NCI-H345 treated with DMSO at 0.1 percent for 48 hours (cell line): ENCODE measurements around the gene DHX34.
"Not testable (repeated sequence)": the region's sequence is repeated elsewhere in the genome, so short reads cannot be mapped to it uniquely, and the experiment has no call there.

ENCODE experiments used
- DNase-seq: peaks from one replicate; lab custom pipeline; 2025; ENCODE audit not compliant: unreplicated experiment; lab: John Stamatoyannopoulos, UW

The DHX34 gene

DNA sequence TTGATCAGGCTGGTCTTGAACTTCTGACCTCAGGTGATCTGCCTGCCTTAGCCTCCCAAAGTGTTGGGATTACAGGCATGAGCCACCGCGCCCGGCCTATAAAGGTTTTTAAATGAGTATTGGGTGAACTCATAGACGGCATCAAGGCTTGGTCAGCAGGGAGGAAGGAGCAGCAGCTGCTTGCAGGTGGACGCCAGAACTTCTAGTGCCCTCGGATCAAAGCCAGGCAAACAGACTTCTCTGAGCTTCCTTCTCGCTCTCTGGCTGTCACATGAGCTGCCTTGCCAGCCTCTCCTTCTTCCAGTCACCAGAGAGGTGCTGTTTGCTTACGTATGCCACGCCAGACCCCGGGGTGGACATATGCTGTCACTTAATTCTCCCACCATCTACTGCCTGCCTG is 16.3 kb downstream of the DHX34 start:
- DNase-seq, result not testable (repeated sequence)

DNA sequence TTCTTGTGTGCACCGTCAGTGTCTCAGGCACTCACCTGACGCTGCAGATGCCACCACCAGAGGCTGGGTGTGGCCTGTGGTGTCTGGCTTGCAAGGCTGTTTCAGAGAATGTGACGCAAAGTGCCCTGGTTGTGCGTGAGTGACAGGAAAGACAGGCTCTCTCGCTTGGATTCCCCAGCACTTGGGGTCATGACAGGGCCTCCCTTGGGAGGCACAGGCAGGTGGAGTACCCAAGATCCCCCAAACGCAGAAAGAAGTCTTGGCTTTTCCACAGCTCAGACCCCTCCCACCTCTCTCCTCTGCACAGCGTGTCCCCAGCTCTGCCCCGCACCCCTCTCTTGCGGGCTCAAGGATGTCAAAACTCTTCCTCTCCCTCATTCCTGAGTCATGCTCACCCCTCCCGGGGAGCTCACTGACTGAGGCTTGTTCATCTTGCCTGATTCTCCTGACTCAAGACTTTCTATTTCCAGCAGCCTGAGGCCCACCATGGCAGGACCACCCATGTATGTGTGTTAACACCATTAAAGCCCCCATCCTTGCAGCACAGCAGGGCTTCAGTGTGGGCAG is 21.0 kb downstream of the DHX34 start:
- no peak for DNase-seq

DNA sequence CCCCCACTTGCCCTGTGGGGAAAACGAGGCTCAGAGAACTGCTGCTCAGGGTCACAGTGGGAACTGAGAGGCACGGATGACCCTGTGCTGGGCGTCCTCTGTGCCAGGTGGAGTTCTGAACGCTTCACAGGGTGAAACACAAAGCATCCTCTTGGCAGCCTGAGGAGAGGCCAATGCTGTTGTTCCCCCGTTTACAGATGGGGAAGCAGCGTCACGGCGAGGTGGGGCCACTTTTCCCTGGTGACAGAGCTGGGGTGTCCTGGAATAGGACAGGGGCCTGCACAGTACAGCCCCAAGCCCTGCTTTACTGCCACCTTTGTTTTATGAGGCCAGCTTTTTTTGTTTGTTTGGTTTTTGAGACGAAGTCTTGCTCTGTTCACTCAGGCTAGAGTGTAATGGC is 22.1 kb downstream of the DHX34 start:
- no peak for DNase-seq

DNA sequence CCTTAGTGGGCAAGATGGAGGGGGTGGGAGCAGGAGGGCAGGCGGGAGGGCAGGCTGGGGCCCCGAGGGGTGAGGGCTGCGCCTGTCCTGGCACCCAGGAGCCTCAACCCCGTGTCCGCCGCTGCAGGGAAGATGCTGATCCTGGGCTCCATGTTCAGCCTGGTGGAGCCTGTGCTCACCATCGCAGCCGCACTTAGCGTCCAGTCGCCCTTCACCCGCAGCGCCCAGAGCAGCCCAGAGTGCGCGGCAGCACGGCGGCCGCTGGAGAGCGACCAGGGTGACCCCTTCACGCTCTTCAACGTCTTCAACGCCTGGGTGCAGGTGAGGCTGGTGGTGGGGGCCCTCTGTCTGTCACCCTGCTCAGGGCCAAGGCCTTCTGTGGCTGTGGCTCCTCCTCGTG is 23.5 kb downstream of the DHX34 start:
- no peak for DNase-seq

DNA sequence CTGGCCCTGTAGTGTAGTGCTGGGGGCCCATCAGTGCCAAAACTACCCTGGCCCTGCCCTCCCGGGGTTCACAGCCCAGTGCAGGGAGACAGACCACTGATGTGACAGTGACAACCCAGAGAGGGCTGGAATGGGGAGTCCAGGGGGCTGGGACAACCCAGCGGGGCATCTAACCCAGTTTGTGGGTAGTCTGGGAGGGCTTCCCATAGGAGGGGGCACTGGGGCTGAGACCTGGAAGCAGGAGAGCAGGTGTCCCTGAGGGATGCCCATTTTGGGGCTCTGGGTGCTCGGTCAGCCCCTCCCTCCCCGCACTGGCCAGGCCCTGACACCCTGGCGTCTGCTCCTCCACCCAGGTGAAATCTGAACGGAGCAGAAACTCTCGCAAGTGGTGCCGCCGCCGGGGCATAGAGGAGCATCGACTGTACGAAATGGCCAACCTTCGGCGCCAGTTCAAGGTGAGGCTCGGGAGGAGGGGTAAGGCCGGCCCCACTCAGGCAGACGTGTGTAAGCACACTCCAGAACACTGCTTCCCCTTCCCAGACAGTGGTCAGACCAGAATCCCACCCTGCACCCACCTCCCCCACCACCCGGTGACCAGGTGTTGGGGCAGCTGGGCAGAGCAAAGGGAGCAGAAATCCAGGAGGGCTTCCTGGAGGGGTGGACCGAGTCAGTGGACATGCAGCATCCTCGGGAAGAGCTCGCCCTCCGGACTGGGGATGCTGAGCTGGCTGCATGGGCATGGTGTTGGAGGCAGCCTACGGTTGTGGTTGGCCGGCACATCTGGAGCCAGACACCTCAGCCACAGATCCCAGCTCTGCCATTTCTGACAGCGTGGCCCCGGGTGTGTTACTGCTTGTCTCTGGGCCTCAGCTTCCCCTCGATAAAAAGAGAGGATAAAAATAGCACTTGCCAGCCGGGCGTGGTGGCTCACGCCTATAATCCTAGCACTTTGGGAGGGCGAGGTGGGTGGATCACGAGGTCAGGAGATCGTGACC is 24.4 kb downstream of the DHX34 start:
- DNase-seq, result no peak

DNA sequence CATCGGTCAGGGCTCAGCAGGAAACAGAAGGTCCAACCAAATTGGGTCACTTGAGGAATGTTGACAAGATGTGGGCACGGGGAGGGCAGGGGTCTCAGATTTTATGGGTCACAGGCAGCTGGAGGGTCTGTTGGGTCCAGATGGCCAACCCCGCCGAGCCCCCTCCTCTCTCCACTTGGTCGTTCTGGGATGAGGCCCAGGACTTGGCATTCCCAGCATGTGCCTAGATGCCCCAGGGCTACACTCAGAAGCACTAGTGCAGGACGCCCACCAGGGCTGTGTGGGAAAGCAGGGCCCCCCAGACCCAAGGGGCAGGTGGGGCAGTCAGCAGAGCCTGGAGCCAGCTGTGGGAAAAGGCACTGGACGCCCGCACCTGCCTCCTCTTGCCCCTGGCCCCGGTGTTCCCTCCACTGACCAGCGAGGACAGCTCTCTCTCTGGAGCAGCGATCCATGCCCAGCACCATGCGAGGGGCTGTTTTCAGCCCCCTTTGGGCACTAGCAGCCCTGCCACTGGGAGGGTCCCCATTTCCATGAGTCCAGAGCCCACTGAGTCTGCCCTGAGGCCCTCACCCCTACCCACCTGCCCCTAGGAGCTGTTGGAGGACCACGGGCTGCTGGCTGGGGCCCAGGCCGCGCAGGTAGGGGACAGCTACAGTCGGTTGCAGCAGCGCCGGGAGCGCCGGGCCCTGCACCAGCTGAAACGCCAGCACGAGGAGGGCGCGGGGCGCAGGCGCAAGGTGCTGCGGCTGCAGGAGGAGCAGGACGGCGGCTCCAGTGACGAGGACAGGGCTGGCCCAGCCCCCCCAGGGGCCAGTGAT is 26.0 kb downstream of the DHX34 start:
- DNase-seq, result no peak

DNA sequence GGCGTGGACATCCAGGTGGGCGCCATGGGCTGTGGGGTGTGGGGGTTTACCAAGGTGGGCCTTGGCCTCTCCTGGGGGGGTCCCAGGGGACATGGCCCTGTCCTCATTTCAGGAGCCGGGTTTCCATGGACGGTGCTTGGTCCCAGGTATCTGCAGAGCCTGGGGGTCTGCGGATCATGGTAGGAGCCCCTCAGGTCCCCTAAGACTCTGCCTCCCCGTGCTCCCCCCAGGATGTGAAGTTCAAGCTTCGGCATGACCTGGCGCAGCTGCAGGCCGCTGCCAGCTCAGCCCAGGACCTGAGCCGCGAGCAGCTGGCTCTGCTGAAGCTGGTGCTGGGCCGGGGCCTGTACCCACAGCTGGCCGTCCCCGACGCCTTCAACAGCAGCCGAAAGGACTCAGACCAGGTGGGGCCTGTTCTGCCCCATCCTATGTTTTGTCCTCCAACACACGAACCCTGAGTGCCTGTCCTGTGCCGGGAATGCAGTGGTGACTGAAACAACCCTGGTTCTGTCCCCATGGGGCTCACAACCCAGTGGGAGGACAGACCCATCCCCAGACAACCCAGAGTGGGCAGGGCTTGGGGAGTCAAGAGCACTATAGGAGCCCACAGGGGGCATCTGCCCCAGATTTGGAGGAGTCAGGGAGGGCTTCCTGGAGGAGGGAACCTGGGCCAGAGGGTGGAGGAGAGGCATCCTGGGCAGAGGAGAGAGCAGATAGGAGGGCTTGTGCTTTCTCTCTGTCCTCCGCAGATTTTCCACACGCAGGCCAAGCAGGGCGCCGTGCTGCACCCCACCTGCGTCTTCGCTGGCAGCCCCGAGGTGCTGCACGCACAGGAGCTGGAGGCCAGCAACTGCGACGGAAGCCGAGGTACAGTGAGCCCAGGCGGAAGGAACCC is 26.8 kb downstream of the DHX34 start:
- no peak for DNase-seq

DNA sequence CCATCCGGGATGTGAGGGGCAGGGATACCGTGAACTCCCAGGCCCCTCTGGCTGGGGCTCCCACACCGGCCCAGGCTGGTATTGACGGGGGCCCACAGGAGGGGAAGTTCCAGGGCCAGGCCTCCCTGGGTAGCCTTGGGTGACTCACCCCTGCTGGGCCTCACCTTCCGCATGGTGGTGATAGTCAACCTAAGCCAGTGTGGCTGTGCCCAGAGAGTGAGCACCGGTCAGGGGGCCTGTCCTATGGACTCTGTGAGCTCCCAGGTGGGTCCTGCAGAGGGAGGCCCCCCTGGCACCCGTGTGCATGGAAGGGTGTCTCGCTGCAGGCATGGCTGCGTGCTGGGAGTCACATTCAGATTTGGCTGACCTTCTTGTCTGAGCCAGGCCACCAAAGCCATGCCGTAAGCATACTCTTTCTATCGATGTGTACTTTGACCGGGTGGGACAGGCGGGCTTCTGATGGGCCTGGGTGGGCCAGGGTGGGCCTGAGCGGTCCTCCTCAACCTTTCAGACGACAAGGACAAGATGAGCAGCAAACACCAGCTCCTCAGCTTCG is 27.6 kb downstream of the DHX34 start:
- DNase-seq, result no peak

DNA sequence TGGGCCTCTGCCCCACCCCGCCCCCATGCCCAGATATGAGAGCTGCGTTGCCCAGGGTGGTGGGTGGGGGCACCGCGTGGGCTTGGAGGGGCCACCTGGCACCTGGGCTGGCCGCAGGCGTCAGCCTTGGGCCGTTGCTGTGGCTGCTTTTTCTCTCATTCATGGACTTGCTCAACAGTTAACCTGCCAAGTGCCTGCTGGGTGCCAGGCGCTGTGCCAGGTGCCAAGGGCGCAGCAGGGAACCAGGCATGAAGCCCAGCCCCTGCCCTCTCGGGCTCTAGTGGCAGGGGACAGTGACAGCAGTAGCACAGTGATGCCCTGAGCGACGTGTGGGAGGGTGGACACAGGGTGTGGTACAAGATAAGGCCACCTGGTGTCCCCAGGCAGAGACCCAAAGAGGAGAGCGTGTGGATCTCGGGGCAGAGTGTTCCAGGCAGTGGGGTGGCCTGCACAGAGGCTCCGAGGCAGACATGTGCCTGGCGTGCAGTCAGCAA is 28.1 kb downstream of the DHX34 start:
- peak; percentile 36 for DNase-seq

DNA sequence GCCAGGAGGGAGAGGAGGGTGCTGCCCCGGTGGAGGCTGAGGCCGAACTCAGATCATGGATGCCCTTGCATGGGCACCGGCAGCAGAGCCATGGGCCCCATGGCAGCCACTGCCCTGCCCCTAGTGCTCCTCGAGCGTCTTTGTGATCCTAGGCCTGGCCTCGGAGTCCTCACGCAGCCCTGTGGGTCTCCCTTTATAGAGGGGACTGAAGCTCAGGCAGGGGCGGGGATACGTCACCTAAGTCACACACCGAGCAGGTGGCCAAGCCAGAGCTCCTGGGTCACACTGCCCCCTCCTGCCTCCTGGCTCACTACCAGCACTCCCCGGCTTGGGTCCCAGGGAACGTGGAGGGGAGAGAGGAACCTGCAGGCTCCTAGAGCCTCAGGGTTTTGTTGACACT is 28.7 kb downstream of the DHX34 start:
- DNase-seq, result no peak

DNA sequence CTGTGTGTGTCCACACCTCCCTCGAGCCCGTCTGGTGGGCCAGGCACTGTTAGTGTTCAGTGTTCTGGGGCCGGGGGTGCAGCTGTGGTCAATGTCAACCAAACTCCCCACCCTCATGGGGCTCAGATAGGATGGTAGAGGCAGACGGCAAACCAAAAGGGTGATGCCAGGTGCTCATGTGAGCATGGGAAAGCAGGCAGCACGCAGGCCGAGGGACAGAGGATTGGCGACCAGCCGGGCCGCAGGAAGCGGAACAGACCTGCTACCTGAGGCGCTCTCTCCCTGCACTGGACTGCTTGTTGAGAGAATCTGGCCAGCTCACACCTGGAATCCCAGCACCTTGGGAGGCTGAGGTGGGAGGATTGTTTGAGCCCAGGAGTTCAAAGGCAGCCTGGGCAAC is 29.1 kb downstream of the DHX34 start:
- DNase-seq, result no peak

DNA sequence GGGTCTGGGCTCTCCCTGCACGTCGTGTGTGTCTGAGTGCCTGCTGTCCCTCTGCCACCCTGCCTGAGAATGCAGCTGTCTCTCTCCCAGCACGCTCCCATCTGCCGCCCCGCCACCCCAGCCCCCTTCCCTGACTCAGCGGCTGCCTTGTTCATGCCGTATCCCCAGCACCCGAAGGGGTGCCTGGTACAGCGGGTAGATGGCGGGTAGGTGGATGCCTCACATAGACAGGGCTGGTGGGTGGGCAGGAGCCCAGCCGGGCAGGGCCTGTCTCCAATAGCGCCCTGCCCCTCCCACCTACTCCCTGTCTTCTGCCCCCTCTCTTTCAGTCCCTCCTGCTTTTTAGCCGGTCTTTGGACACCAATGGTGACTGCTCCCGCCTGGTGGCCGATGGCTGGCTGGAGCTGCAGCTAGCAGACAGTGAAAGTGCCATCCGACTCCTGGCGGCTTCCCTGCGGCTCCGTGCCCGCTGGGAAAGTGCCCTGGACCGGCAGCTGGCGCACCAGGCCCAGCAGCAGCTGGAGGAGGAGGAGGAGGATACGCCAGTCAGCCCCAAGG is 30.3 kb downstream of the DHX34 start:
- no peak for DNase-seq

DNA sequence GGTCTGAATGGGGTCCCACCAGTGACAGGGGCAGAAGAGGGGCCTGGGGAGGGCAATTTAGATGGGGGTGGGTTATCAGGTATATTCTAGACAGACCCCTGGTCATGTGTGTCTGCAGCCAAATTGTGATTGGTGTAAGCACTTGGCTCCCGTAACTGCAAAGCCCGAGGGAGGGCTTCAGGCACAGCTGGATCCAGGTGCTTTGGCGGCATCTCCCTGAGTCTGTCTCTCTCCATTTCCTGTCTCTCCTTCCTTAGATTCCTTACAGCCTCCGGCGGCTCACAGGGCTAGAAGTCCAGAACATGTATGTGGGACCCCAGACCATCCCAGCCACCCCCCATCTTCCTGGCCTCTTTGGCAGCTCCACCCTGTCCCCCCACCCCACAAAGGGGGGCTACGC is 31.4 kb downstream of the DHX34 start:
- no peak for DNase-seq

DNA sequence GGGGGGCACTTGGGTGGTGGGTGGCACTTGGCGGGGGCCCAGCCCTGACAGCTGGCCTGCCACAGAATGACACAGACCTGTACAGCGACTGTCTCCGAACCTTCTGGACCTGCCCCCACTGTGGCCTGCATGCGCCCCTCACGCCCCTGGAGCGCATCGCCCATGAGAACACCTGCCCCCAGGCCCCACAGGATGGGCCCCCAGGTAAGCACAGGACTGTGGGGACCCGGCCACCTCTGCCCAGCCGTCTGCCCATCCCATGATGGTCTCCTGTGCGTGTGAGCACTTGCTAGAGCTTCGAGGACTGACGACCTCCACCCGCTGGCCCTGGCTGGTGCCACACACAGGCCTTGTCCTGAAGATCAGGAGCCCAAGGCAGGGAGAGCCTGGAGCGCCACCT is 32.0 kb downstream of the DHX34 start:
- no peak for DNase-seq

DNA sequence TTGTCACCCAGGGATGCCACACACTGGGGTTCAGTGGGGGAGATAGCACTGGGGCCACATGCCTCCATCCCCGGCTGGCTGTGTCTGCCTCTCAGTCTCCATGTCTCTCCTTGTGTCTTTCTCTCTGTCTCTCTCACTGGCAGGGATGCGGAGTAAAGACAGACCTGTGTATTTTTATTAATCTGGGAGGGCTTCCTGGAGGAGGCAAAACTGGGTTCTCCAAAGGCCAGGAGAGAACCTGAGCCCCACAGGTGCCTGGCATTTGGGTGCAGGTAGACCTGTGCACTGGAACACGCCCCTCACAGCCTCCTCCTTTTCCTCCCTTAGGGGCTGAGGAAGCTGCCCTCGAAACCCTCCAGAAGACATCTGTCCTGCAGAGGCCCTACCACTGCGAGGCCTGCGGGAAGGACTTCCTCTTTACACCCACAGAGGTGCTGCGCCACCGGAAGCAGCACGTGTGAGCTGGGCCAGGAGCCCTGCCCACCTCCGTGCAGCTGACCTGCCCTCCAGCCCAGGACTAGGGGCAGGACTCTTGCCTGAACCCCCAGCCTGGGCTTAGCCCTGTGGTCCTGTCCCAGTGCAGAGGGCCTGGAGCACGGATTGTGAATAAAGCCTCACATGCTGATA is 32.7 kb downstream of the DHX34 start:
- no peak for DNase-seq

DNA sequence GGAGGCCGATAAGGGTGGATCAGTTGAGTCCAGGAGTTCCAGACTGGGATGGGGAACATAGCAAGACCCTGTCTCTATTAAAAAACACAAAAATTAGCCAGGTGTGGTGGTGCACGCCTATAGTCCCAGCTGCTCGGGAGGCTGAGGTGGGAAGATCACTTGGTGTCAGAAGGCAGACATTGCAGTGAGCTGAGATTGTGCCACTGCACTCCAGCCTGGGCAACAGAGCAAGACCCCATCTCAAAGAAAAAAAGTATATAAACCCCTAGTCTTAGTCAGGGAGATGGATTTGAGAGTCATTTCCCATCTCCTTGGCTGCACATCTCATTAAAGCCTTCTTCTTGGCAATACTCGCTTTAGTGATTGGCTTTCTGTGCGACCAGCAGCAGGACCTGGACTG is 34.8 kb downstream of the DHX34 start:
- DNase-seq, result not testable (repeated sequence)

DNA sequence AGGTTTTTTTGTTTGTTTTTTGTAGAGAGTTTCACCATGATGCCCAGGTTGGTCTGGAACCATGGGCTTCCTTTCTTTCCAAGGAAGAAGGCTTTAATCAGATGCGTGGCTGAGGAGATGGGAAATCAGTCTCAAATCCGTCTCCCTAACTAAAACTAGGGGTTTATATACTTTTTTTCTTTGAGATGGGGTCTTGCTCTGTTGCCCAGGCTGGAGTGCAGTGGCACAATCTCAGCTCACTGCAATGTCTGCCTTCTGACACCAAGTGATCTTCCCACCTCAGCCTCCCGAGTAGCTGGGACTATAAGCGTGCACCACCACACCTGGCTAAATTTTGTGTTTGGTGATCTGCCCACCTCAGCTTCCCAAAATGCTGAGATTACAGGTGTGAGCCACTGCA is 35.4 kb downstream of the DHX34 start:
- DNase-seq, result not testable (repeated sequence)

DNA sequence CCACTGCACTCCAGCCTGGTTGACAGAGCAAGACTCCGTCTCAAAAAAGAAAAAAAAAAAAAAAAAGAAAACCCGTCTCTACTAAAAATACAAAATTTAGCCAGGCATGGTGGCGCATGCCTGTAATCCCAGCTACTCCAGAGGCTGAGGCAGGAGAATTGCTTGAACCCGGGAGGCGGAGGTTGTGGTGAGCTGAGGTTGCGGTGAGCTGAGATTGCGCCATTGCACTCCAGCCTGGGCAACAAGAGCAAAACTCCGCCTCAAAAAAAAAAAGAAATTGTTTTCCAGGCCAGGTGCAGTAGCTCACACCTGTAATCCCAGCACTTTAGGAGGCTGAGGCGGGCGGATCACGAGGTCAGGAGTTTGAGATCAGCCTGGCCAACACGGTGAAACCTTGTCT is 37.5 kb downstream of the DHX34 start:
- not testable (repeated sequence) for DNase-seq

DNA sequence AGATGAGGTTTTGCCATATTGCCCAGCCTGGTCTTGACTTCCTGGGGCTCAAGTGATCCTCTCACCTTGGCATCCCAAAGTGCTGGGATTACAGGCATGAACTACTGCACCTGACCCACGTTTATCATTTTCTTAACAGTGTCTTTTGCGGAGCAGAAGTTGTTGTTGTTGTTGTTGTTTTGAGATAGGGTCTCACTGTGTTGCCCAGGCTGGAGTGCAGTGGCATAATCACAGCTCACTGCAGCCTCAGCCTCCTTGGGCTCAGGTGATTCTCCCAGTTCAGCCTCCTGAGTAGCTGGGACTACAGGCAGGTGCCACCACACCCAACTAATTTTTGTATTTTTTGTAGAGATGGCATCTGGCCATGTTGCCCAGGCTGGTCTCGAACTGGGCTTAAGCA is 38.5 kb downstream of the DHX34 start:
- not testable (repeated sequence) for DNase-seq
